PFSK-1 (cell line): ENCODE measurements around the gene MS4A18.

Experiments
- FOXP2 ChIP-seq: optimal IDR thresholded peaks from 2 replicates; pipeline ENCODE3; 2011; ENCODE audit warnings: borderline replicate concordance, control low read depth, inconsistent platforms; ENCODE audit not compliant: insufficient read depth; ENCODE audit errors: extremely low read length, extremely low read depth
- POLR2AphosphoS5 ChIP-seq: IDR thresholded peaks from 2 replicates; pipeline ENCODE4 v1.6.1; 2012; ENCODE audit warnings: low read depth, mild to moderate bottlenecking, control low read depth, low read length, moderate library complexity
- SIN3A ChIP-seq: IDR thresholded peaks from 2 replicates; pipeline ENCODE4 v1.6.1; 2012; ENCODE audit warnings: mild to moderate bottlenecking, low read length, moderate library complexity, borderline replicate concordance; ENCODE audit not compliant: insufficient read depth
- TAF1 ChIP-seq: IDR thresholded peaks from 2 replicates; pipeline ENCODE4 v1.6.1; 2012; ENCODE audit warnings: low read length, control low read depth, borderline replicate concordance; ENCODE audit not compliant: insufficient read depth
- TF ChIP-seq, protein P1 (sequence below), 2 experiments: IDR thresholded peaks; 2 replicates each; pipeline versions ENCODE4 v1.6.1 to v1.8.0; 2011 to 2012; ENCODE audit warnings: low read depth in 2 of 2, low read length in 2 of 2, control low read depth in 1 of 2, inconsistent platforms in 1 of 2, mild to moderate bottlenecking in 1 of 2, moderate library complexity in 1 of 2; ENCODE audit not compliant: insufficient read depth in 1 of 2

Gene MS4A18

DNA sequence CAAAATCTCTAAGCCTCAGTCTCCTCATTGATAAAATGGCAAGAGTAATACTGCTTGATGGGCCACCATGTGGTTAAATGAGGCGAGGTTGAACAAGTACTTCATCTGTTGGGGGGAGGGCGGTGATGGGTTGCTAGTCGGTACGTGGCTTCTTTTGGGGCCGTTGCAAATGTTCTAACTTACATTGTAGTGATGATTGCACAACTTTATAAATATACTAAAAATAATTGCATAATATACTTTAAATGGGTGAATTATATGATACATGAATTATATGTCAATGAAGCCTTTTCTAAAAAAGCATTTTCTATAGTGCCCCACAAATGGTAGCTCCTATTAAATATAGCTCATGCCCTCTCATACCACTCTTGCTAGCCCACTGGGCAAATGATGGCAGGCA lies 18.6 kb upstream of the MS4A18 start:
- TF ChIP-seq TAF1 (no peak), FOXP2 (no peak), POLR2AphosphoS5 (no peak), SIN3A (no peak)
- TF ChIP-seq, protein P1, sequence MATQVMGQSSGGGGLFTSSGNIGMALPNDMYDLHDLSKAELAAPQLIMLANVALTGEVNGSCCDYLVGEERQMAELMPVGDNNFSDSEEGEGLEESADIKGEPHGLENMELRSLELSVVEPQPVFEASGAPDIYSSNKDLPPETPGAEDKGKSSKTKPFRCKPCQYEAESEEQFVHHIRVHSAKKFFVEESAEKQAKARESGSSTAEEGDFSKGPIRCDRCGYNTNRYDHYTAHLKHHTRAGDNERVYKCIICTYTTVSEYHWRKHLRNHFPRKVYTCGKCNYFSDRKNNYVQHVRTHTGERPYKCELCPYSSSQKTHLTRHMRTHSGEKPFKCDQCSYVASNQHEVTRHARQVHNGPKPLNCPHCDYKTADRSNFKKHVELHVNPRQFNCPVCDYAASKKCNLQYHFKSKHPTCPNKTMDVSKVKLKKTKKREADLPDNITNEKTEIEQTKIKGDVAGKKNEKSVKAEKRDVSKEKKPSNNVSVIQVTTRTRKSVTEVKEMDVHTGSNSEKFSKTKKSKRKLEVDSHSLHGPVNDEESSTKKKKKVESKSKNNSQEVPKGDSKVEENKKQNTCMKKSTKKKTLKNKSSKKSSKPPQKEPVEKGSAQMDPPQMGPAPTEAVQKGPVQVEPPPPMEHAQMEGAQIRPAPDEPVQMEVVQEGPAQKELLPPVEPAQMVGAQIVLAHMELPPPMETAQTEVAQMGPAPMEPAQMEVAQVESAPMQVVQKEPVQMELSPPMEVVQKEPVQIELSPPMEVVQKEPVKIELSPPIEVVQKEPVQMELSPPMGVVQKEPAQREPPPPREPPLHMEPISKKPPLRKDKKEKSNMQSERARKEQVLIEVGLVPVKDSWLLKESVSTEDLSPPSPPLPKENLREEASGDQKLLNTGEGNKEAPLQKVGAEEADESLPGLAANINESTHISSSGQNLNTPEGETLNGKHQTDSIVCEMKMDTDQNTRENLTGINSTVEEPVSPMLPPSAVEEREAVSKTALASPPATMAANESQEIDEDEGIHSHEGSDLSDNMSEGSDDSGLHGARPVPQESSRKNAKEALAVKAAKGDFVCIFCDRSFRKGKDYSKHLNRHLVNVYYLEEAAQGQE (IDR thresholded peaks at IDR 0.05; ENCODE audit: insufficient read depth in 1 of 2, low read depth in 2 of 2, low read length in 2 of 2), result no peak

DNA sequence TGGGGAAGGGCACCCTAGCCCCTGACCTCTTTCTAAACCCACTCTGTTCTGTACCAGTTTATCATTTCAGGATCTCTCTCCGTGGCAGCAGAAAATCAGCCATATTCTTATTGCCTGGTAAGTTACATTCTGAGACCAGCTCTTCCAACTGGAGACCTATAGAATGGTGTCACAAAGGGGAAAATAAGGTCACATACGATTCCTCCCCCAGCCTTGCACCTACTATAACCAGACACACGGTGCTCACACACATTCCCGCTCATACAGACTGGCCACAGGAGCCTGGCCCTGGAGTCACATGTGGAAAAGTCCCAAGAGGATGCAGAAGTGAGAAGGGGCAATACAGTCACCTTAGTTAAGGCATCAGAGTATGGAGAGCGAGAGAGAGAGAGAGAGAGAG lies 17.6 kb upstream of the MS4A18 start:
- TF ChIP-seq TAF1, result no peak
- TF ChIP-seq POLR2AphosphoS5, result no peak

- TF ChIP-seq, protein P1 (IDR thresholded peaks at IDR 0.05; ENCODE audit: insufficient read depth in 1 of 2, low read depth in 2 of 2, low read length in 2 of 2), result no peak
- TF ChIP-seq TAF1 (no peak), POLR2AphosphoS5 (no peak), FOXP2 (no peak), SIN3A (no peak)
These were observed 14.0 kb upstream of the MS4A18 start for GRCh38 chr11:60710482-60710881.

DNA sequence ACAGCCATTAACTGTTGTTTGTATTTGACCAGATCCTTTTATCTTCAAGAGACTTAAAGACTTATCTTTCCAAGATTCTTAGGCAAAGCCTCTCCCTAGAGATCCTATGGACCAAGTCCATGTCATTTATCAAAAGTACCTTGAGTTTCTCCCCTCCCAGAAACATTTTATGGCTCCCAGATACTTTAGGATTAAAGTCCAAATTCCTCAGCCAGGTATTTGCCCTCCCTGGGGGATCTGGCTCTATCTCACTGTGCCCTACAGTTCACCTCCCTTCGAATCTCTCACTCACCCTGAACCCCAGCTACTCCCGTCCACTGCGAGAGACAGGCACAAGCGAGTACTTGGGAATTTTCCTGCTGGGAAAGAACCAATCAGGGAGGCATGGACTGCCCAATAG lies 13.2 kb upstream of the MS4A18 start:
- TF ChIP-seq, protein P1 (IDR thresholded peaks at IDR 0.05; ENCODE audit: insufficient read depth in 1 of 2, low read depth in 2 of 2, low read length in 2 of 2), result no peak
- TF ChIP-seq FOXP2, result no peak
- TF ChIP-seq SIN3A, result no peak
- no peak for TF ChIP-seq POLR2AphosphoS5
- no peak for TF ChIP-seq TAF1

- TF ChIP-seq POLR2AphosphoS5 (no peak), SIN3A (no peak)
These were observed 6.6 kb upstream of the MS4A18 start for GRCh38 chr11:60717956-60718355.

DNA sequence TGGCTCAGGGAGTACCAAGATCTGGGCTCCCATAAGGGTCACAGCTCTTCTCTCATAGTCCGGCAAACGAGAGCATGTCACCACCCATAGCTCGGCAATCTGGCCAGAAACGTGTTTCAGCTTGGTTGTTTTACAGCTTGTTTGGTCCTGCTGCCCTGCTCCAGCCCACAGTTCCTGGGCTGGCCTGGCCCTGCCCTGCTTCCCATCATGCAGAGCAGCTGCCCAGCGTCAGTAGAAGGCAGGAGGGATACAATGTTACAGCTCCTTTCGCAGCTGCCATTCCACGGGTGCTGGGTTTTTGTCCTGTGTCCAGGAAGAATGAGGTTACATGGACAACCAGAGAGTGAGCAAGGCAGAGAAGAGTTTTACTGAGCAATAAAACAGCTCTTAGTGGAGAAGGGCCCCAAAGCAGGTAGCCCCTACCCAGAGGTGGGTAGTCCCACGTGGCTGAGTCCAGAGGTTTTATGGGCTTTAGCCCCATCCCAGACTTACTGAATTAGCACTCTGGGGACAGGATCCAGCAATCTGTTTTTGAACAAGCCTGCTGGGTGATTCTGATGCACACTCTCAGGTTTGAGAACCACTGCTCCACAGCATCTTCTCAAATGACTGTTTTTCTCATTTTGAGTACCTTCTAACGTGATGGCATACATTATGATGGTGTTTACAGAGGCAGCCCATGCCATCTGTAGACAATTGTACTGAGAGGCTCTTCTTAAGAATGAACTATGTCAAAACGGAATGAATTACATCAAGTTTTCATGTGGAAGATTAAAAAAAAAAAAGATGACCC lies 5.8 kb upstream of the MS4A18 start:
- TF ChIP-seq SIN3A (no peak), POLR2AphosphoS5 (no peak), TAF1 (no peak), FOXP2 (no peak)
- TF ChIP-seq, protein P1 (IDR thresholded peaks at IDR 0.05; ENCODE audit: insufficient read depth in 1 of 2, low read depth in 2 of 2, low read length in 2 of 2), result no peak
